GM12892 (cell line): Measurements from ENCODE around the gene IRS2.

ENCODE experiments used
- DNase-seq: peaks from one replicate; pipeline ENCODE4 v3.0.0; 2011; ENCODE audit not compliant: insufficient read length
- FAIRE-seq: peaks from 2 replicates; lab custom pipeline; 2011; peaks lifted over from hg19 to GRCh38; lab: Jason Lieb, UNC
- POLR2A ChIP-seq: IDR thresholded peaks from 2 replicates; pipeline ENCODE4 v1.6.1; 2011; ENCODE audit warnings: low read depth, low read length, control low read depth
- POLR2AphosphoS5 ChIP-seq: IDR thresholded peaks from 2 replicates; pipeline ENCODE4 v1.6.1; 2011; ENCODE audit warnings: low read depth, low read length, control low read depth
- TAF1 ChIP-seq: IDR thresholded peaks from 2 replicates; pipeline ENCODE4 v1.6.1; 2011; ENCODE audit warnings: low read depth, mild to moderate bottlenecking, control low read depth, low read length, borderline replicate concordance

The IRS2 gene

GRCh38 chr13:109723046-109723445 is 63.3 kb downstream of the IRS2 start:
- no peak for FAIRE-seq
- no peak for DNase-seq
- TF ChIP-seq POLR2AphosphoS5 (no peak), TAF1 (no peak), POLR2A (no peak)

GRCh38 chr13:109722068-109722467 is 64.3 kb downstream of the IRS2 start:
- FAIRE-seq, result no peak
- no peak for DNase-seq
- TF ChIP-seq TAF1, result no peak
- no peak for TF ChIP-seq POLR2A
- TF ChIP-seq POLR2AphosphoS5, result no peak

GRCh38 chr13:109720758-109721184 is 65.6 kb downstream of the IRS2 start:
- no peak for DNase-seq
- no peak for FAIRE-seq
- TF ChIP-seq POLR2A (no peak), TAF1 (no peak), POLR2AphosphoS5 (no peak)

GRCh38 chr13:109719962-109720646 is 66.3 kb downstream of the IRS2 start:
- FAIRE-seq (no peak), DNase-seq (no peak)
- TF ChIP-seq TAF1 (no peak), POLR2AphosphoS5 (no peak), POLR2A (no peak)

- TF ChIP-seq TAF1 (no peak), POLR2AphosphoS5 (no peak), POLR2A (no peak)
- no peak for FAIRE-seq
- no peak for DNase-seq
Observed at GRCh38 chr13:109718726-109719125, 67.7 kb downstream of the IRS2 start.

GRCh38 chr13:109717686-109718085 is 68.7 kb downstream of the IRS2 start:
- no peak for DNase-seq
- FAIRE-seq, result no peak
- TF ChIP-seq POLR2A, result no peak
- no peak for TF ChIP-seq TAF1

GRCh38 chr13:109715902-109716301 is 70.5 kb downstream of the IRS2 start:
- DNase-seq, result no peak
- FAIRE-seq, result no peak
- TF ChIP-seq POLR2A, result no peak
- TF ChIP-seq TAF1, result no peak
- no peak for TF ChIP-seq POLR2AphosphoS5

- FAIRE-seq, result no peak
Observed at GRCh38 chr13:109713681-109714080, 72.7 kb downstream of the IRS2 start.

GRCh38 chr13:109712124-109712722 is 74.2 kb downstream of the IRS2 start:
- no peak for TF ChIP-seq POLR2A
- TF ChIP-seq POLR2AphosphoS5, result no peak
- no peak for TF ChIP-seq TAF1
- FAIRE-seq, result no peak
- DNase-seq, result no peak

More at GRCh38 chr13:109713681-109714080, 72.7 kb downstream of the IRS2 start:
- DNase-seq, result no peak
- TF ChIP-seq POLR2AphosphoS5 (no peak), POLR2A (no peak), TAF1 (no peak)

GRCh38 chr13:109707742-109708617 is 78.4 kb downstream of the IRS2 start:
- DNase-seq, result no peak
- no peak for FAIRE-seq
- TF ChIP-seq TAF1, result no peak
- no peak for TF ChIP-seq POLR2A
- no peak for TF ChIP-seq POLR2AphosphoS5

- TF ChIP-seq TAF1 (no peak), POLR2AphosphoS5 (no peak), POLR2A (no peak)
- DNase-seq, result no peak
- no peak for FAIRE-seq
Observed at GRCh38 chr13:109707044-109707741, 79.2 kb downstream of the IRS2 start.
